ENCODE data around the gene YAF2.
A peak's percentile ranks its signal among the peaks of the same experiment; 100 is the strongest.

The YAF2 gene, protein sequence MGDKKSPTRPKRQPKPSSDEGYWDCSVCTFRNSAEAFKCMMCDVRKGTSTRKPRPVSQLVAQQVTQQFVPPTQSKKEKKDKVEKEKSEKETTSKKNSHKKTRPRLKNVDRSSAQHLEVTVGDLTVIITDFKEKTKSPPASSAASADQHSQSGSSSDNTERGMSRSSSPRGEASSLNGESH

DNA sequence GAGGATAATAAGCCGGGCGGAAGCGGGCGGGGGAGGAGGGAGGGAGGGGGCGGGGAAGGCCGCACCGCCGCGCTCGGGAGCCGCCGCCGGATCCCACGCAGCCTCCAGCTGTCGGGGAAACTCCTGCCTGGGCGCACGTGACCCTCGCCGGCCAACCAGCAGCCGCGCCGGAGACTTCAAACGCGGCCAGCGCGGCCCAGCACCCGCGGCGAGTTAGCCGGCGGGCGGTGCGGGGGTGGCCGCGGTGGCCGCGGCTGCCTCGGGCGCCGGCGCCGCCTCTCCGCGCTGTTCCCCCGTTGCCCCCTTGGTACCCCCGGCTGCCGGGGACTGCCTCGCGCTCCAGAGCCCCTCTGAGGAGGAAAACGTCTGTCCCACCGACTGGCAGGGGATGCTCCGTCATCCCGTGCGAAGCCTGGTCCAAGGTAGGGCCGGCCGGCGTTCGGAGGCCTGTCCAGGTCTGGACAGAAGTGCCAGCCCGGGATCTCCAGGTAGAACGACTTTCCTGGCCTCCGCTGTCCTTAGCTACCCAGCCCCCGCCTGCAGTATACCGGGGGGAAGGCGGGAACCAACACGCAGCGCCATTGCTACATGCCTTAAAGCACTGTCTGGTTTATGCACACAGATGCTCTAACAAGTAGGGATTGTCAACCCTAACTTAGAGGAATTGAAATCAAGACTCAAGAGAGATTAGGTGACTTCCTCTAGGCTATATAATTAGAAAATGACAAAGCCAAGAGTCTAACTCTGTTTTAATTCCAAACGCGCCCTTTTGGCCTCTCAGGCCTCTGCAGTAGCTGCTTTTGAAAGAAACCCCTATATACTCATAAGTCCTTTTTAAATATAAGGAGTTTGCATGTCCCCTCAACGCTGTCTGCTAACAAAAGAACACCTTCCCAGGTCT lies at the start of gene YAF2:
TSS of gene YAF2 (minus strand) at position 9 of the 901 bp plus-strand sequence. CDS start 68 bp downstream, outside the sequence.
- peak; percentile 95 for DNase-seq (ENCODE audit: low spot score)

DNA sequence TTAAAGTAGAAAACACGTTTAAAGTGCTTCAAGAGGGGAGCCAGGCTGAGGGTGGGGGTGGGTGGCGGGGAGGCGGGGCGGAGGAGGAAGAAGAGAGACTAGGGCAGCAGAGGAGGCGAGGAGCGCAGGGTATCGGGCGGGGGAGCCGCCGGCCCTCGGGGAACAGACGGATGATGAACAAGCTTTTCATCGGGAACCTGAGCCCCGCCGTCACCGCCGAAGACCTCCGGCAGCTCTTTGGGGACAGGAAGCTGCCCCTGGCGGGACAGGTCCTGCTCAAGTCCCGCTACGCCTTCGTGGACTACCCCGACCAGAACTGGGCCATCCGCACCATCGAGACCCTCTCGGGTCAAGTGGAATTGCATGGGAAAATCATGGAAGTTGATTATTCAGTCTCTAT lies 48.7 kb upstream of the YAF2 start:
- DNase-seq (ENCODE audit: low spot score): no peak

DNA sequence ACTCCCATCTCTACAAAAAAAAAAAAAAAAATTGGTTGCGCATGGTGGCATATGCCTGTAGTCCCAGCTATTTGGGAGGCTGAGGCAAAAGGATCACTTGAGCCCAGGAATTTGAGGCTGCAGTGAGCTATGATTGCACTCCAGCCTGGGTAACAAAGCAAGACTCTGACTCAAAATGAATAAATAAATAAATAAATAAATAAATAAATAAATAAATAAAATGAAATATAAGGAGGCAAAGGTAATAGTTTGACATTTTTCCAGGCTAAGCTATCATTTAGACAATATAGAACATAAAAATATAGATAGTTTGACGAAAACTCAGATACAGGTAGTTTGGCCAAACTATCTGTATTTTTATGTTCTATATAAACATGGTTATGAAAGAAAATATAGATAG lies 47.4 kb upstream of the YAF2 start:
- DNase-seq (ENCODE audit: low spot score): no peak

DNA sequence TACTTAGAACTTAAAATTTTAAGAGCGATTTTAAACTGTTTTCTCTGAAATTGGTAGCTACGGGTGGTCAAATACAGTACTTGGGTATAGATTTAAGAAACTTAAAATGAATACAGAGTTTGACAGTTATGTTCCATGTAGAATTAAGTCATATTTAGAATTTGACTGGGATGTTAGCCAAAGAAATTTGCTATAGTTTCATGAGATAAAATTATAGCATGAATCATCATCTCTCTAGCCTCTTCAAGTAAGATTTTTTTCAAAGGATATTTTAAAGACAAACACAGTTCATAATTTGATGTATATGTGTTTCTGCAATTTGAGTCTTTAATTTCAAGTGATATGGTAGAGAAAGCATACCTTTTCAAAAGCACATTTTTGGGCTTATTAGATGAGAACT lies 46.8 kb upstream of the YAF2 start:
- no peak for DNase-seq (ENCODE audit: low spot score)

DNA sequence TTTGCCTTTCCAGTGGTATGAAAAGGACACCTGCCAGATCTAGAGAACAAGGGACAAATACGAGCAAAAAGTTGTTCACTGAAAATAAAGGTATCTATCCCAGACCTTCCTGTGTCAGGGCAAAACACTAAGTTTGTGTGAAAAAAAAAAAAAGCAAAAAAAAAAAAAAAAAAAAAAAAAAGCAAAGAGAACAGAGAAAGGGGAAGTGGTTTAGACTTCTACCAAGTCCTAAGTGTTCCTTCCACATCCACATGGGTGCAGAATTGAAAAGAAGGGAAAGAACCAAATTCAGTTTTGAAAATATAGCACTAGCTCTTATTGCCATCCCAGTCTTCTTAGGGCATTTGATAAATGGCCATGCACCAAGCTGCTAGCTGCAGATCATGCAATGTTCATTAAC lies 46.1 kb upstream of the YAF2 start:
- no peak for DNase-seq (ENCODE audit: low spot score)

DNA sequence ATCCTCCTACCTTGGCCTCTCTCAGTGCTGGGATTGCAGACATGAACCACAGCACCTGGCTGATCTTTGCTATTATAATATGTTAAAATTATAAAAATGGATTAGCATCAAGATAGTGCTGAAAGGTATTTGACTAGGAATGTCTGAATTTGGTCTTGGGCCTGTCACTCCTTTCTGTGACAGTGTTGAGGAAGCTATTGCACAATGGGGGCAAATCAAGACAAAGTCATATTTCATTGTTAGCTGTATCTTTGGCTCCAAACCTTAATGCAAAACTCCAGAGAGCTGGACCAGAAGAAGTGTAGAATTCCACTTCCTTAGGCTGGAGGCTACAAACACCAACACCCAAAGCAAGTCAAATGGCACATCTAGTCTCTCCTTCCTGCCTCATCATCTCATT lies 45.7 kb upstream of the YAF2 start:
- no peak for DNase-seq (ENCODE audit: low spot score)

DNA sequence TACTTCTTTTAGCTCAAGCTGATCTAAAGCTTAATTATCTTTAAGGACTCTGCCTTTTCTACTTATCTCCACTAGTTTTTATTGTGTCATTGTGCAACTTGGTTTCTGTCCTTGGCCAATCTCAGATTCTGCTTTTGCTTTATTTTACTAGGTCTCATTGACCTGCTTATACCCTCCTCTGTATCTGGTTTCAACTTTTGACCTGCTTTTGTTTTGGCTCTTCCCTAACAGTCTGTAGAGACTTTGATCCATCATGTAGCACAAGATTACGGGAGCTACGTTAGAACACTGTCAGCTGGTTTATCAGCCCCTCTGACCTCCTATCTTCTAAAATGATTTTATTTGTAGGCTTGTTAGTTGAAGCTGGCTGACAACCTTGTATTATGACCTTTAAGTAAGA lies 44.2 kb upstream of the YAF2 start:
- DNase-seq (ENCODE audit: low spot score): no peak

DNA sequence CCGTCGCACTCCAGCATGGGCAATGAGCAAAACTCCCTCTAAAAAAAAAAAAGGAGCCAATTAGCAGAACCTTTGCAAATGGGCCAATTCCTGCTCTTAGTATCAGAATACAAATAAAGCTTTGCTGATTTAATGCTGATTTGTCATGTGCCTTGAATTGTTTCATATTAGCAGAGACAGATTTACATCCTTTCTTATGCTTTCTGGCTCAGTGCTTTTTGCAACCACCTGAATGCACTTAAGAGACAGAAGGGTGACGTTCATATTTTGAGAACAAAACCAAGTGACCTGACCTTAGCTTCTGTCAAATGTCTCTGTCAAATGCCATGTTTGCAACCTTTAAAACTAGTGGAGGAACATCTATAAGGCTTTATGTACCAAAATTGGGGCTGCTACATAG lies 43.8 kb upstream of the YAF2 start:
- DNase-seq (ENCODE audit: low spot score): no peak

DNA sequence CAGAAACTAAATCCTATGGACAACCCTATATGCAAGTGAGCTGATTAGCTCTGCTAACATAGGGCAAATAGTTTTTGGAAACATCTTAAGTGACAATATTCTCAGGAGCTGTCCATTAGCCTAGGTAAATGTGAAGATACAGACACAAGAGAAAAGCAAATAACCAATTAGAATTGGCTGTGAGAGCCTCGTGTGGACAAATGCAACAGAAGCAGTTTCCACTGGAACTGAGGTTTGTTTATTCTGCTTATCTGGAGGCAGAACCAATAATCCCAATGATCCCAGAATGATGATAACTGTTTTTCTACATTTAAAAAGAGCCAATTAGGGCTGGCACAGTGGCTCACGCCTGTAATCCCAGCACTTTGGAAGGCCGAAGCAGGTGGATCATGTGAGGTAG lies 43.2 kb upstream of the YAF2 start:
- DNase-seq (ENCODE audit: low spot score): no peak

DNA sequence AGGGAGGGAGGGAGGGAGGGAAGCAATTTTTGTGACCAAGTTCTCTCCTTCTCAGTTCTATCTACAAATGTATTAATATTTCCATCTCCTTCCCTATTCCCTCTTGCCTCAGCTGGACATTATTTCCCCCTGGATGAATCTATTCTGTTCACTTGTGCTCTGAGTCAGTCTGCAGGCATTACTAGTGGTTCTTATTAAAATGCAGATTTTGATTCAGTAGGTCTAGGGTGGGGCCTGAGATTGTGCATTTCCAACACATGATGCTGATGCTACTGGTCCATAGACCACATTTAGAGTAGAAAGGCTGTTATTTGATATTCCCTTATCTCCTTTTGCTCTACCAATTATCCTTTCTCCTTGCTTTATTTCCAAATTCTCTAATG lies 40.1 kb upstream of the YAF2 start:
- DNase-seq (ENCODE audit: low spot score): no peak

DNA sequence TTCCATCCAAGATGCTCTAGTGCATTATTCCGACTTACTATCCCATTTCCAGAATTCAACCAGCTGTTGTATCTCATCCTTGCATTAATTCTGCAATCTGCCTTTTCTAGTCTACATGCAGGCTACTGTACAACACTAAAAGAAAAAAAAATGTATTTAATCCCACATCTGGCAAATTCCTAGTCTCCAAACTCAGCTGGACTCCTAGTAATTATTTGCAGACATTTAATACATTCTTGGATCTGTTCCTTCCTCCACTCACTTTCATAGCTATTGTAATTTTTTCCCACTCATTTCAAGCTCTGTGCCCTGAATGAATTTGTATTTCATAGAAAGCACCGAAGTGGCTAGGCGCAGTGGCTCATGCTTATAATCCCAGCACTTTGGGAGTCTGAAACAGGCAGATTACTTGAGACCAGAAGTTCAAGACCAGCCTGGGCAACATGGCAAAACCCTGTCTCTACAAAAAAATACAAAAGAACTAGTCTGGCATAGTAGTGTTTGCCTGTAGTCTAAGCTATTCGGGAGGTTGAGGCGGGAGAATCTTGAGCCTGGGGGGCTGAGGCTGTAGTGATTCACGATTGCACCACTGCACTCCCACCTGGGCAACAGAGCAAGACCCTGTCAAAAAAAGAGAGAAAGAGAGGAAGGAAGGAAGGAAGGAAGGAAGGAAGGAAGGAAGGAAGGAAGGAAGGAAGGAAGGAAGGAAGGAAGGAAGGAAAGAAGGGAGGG lies 39.5 kb upstream of the YAF2 start:
- DNase-seq (ENCODE audit: low spot score): no peak

DNA sequence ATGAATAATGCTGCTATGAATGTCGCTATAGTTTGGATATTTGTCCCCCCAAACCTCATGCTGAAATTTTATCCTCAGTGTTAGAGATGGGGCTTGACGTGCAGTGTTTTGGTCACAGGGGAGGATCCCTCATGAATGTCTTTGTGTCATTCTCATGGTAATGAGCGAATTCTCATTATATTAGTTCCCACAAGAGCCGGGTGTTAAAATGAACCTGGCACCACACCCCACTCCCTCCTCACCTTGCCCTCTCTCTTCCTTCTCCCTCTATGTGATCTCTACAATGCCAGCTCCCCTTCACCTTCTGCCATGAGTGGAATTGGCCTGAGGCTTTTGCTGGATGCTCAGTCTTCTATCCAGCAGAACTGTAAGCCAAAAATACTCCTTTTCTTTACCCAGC lies 37.5 kb upstream of the YAF2 start:
- no peak for DNase-seq (ENCODE audit: low spot score)

DNA sequence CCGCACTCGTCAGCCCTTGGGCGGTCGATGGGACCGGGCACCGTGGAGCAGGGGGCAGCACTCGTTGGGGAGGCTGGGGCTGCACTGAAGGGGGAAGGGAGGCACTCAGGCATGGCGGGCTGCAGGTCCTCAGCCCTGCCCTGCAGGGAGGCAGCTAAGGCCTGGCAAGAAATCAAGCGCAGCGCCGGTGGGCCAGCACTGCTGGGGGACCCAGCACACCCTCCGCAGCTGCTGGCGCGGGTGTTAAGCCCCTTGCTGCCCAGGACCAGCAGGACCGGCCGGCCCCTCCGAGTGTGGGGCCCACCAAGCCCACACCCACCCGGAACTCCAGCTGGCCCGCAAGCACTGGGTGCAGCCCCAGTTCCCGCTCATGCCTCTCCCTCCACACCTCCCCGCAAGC lies 35.7 kb upstream of the YAF2 start:
- no peak for DNase-seq (ENCODE audit: low spot score)

DNA sequence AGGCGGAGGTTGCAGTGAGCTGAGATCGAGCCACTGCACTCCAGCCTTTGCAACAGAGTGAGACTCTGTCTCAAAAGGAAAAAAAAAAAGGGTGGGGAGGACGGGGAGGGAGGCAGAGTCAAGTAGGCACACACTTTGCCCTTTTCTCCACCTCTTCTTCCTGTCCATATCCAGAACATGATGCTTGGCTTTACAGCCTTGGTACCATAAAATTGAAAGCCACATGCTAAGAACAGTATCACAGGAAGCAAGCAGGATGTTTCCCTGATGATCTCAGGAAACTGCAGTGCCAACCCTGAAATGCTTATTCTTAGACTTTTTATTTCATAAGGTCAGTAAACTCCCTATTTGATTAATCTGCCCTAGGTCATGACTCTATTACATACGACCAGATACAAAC lies 32.5 kb upstream of the YAF2 start:
- no peak for DNase-seq (ENCODE audit: low spot score)

DNA sequence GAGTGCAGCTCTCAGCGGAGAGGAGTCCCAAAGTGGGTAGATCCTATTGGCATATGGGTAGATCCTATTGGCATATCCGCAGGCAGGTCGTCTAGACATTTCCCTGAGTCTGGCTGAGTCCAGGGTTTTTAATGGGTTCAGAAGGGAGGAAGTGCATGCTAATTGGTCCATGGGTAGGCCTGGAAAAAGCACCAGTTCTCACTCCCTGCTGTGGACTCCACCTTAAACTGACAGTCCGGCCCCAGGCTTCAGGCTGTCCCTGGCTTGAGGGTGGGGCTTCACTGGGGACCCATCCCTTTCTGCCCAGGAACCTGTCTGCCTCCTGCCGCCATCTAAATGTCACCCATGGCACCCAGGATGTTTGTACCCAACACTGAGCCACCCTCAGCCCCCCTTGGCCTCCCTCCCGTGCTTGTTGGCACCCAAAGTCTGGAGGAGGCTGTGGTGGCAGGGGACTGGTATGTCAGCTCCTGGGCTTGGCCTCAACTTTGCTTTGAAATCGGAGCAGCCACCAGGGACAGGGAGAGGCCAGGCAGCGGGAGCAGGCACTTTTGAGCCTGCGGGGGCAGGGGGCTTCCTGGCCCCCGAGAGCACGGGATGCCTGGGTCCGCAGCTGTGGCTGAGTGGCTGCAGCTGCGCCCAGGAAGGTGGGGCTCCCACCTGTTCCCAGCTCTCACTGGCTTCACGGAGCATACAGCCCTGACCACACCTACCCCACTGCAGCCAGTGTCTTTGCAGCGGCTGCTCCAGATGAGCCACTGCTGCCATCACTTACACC lies 29.6 kb upstream of the YAF2 start:
- DNase-seq (ENCODE audit: low spot score): no peak

DNA sequence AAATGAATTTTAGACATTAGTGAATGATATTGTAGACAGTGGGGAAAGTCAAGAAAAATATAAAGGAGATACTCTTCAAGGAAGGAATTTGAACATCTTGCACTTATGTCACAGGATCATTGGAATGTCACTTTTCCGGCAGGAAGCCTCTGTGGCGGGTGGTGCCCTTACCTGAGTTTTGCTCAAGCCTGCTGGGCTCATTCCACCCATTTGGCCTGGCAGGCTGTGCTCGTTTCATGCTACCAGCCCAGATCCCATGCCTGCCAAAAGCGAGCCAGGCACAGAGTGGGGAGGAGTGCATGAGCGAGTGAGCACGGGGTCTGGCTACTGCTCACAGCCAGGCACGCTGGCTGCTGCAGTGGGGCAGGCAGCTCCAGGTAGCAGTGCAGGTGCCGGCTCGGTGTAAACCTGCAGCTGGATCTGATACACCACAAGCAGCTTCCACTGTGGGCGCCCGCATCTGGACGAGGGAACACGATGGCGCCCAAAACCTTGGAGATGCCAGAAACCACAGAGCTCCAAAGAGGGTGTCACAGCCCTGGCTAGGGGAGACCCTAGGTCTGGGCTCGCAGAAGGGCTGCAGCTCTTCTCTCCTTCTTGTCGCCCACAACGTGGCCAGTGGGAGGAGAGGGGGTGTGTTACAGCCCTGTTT lies 28.7 kb upstream of the YAF2 start:
- no peak for DNase-seq (ENCODE audit: low spot score)

DNA sequence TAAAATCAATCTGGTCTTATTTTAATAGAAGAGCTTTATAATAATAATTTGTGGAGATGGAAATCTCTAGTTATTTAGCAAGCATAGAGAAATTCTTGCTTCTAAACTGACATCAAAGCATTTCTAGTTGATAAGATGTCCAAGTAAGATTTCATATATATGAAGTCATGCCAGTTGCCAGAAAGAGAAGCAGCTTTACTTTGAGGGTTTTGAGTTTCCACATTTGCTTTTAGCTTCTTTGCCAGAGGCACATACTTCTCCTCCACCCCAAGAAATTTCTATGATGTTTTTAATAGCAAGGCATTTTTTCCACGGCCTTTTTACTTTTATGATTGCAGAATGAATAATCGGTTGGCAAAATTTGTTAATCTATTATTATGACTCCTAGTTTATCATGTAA lies 24.2 kb upstream of the YAF2 start:
- no peak for DNase-seq (ENCODE audit: low spot score)

DNA sequence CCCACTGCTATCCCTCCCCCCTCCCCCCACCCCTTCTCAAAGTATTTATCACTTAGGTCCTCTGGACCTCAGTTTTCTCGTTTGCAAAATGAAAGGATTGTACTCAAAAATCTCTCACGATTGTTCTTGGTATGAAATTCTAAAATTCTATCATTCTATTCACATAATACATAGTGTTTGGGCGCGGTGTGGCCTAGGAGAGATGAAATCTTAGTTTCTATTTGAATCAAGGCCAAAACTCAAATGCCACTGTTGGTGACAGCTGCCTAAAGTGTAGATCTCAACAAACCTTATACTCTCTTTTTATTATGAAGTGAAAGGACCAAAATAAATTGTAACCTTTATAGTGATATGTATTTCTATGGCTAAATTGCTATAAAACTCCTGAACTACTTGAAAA lies 23.7 kb upstream of the YAF2 start:
- no peak for DNase-seq (ENCODE audit: low spot score)

DNA sequence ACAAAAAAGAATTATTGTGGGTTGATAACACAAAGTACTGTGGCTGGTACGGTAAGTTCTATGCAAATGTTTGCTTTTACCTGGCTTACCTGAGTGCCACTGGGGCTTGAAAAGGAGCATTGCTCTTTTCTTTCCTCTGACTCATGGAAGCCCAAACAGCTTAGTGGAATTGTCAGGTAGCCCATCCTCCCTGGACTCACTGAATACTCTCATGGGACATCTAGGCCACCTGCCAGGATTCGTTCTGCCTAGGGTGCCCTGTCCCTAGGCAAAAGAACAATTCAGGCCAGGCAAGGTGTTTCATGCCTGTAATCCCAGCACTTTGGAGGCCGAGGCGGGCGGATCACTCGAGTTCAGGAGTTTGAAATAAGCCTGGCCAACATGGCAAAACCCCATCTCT lies 22.5 kb upstream of the YAF2 start:
- no peak for DNase-seq (ENCODE audit: low spot score)

DNA sequence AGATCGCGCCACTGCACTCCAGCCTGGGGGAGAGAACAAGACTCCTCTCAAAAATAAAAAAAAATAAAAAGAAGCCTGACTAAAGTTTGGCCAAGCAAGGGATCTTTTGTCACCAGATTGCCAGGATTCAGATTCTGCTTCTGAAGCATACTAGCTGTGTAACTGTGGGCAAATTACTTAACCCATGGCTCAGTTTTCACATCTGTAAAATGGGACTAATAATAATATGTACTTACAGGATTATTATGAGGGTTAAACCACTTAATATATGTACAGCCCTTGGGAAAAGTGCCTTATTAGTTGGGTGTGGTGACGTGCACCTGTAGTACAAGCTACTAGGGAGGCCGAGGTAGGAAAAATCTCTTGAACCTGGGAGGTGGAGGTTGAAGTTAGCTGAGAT lies 21.7 kb upstream of the YAF2 start:
- DNase-seq (ENCODE audit: low spot score): no peak

DNA sequence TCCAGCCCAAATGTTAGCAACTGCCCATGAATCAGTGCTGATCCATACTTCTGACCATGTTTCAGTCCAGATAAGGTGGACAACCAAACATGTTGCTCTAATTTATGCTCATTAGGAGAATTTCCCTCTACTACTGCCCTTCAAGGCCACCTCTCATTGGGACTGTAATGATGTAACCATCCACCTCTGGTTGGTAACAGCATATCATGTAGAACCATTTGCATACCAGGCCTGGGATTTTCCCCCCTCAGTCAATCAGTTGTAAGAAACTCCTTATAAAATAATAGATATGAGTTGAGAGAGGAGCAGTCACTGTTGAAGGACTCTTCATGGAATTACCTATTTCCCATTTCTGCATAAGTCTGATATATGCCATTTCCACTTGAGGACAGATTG lies 17.8 kb upstream of the YAF2 start:
- DNase-seq (ENCODE audit: low spot score): no peak

Data from Ammon's horn (tissue), 1 donor.